GM13976 (cell line): ENCODE measurements around the gene CEP170B.
"Not testable (repeated sequence)": the region's sequence is repeated elsewhere in the genome, so short reads cannot be mapped to it uniquely, and the experiment has no call there.

ENCODE experiments used
- DNase-seq: peaks from one replicate; pipeline ENCODE4 v3.0.0; 2012; ENCODE audit warnings: low spot score
- in situ Hi-C: fragments of 300-500 bp; cut with MboI; formaldehyde crosslinking; loops from one replicate; pipeline ENCODE4 v1.12.0; 2022; ENCODE audit warnings: low sequenced_read_pairs, mixed read lengths, inconsistent platforms; ENCODE audit not compliant: unreplicated experiment
- TF ChIP-seq, protein P1 (sequence below): IDR thresholded peaks from 2 replicates; pipeline ENCODE4 v1.5.1; 2012; ENCODE audit warnings: borderline replicate concordance, mild to moderate bottlenecking; ENCODE audit not compliant: insufficient read depth; ENCODE audit errors: extremely low read depth, missing control alignments, control extremely low read depth

CEP170B gene

DNA sequence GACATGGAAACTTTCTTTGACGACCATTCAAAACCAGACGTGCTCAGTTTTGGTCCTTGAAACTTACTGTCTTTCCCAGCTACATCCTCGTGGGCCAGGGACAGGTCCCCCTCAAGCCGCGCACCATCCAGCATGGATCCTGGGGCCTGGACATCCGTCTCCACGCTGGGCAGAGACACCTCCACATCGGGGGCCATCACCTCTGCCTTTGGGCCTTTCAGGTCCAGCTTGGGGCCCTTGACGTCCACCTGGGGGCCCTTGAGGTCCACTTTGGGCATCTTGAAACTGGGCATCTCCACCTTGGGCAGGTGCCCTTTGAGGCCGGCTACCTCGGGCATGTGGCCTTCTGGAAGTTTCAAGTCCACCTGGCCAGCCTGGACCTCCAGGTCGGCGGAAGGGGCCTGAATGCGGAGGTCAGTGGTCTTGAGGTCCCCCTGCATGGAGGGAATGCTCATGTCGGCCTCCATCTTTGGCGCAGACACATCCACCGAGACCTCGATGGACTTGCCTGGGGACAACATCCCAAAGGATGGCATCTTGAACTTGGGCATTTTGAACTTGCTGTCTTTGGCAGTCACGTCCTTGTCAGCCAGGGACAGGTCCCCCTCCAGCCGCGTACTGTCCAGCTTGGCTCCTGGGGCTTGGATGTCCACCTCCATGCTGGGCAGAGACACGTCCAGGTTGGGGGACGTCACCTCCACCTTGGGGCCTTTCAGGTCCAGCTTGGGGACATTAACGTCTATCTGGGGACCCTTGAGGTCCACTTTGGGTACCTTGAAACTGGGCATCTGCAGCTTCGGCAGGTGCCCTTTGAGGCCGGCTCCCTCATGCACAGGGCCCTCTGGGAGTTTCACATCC, 76.7 kb downstream of the CEP170B start:
- in situ Hi-C loops = no loop called here
- TF ChIP-seq, protein P1, sequence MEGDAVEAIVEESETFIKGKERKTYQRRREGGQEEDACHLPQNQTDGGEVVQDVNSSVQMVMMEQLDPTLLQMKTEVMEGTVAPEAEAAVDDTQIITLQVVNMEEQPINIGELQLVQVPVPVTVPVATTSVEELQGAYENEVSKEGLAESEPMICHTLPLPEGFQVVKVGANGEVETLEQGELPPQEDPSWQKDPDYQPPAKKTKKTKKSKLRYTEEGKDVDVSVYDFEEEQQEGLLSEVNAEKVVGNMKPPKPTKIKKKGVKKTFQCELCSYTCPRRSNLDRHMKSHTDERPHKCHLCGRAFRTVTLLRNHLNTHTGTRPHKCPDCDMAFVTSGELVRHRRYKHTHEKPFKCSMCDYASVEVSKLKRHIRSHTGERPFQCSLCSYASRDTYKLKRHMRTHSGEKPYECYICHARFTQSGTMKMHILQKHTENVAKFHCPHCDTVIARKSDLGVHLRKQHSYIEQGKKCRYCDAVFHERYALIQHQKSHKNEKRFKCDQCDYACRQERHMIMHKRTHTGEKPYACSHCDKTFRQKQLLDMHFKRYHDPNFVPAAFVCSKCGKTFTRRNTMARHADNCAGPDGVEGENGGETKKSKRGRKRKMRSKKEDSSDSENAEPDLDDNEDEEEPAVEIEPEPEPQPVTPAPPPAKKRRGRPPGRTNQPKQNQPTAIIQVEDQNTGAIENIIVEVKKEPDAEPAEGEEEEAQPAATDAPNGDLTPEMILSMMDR = no peak
- no peak for DNase-seq

DNA sequence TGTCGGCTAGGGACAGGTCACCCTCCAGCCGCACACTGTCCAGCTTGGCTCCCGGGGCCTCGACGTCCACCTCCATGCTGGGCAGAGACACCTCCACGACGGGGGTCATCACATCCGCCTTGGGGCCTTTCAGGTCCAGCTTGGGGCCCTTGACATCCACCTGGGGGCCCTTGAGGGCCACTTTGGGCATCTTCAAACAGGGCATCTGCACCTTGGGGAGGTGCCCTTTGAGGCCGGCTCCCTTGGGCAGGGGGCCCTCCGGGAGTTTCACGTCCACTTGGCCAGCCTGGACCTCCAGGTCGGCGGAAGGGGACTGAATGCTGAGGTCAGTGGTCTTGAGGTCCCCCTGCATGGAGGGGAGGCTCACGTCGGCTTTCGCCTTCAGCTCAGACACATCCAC, 77.5 kb downstream of the CEP170B start:
- no peak for DNase-seq
- in situ Hi-C loops = no loop called here
- TF ChIP-seq, protein P1 = no peak

DNA sequence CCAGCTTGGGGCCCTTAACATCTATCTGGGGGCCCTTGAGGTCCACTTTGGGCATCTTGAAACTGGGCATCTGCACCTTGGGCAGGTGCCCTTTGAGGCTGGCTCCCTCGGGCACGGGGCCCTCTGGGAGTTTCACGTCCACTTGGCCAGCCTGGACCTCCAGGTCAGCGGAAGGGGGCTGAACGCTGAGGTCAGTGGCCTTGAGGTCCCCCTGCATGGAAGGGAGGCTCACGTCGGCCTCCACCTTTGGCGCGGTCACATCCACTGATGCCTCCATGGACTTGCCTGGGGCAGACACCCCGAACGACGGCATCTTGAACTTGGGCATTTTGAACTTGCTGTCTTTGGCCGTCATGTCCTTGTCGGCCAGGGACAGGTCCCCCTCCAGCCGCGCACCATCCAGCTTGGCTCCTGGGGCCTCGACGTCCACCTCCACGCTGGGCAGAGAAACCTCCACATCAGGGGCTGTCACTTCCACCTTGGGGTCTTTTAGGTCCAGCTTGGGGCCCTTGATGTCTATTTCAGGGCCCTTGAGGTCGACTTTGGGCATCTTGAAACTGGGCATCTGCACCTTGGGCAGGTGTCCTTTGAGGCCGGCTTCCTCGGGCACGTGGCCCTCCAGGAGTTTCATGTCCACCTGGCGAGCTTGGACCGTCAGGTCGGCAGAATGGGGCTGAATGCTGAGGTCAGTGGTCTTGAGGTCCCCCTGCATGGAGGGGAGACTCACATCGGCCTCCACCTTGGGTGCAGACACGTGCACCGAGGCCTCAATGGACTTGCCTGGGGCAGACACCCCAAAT, 78.3 kb downstream of the CEP170B start:
- DNase-seq, in situ Hi-C loops: not testable (repeated sequence)

DNA sequence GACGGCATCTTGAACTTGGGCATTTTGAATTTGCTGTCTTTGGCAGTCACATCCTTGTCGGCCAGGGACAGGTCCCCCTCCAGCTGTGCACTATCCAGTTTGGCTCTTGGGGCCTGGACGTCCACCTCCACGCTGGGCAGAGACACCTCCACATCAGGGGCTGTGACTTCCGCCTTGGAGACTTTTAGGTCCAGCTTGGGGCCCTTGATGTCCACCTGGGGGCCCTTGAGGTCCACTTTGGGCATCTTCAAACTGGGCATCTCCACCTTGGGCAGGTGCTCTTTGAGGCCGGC, 78.9 kb downstream of the CEP170B start:
- in situ Hi-C loops = not testable (repeated sequence)

DNA sequence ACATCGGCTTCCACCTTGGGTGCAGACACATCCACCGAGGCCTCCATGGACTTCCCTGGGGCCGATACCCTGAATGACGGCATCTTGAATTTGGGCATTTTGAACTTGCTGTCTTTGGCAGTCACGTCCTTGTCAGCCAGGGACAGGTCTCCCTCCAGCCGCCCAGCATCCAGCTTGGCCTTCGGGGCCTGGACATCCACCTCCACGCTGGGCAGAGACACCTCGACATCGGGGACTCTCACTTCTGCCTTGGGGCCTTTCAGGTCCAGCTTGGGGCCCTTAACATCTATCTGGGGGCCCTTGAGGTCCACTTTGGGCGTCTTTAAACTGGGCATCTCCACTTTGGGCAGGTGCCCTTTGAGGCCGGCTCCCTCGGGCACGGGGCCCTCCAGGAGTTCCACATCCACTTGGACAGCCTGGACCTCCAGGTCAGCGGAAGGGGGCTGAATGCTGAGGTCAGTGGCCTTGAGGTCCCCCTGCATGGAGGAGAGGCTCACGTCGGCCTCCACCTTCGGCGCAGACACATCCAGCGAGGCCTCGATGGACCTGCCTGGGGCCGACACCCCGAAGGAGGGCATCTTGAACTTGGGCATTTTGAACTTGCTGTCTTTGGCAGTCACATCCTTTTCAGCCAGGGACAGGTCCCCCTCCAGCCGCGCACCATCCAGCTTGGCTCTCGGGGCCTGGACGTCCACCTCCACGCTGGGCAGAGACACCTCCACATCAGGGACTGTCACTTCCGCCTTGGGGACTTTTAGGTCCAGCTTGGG, 79.6 kb downstream of the CEP170B start:
- in situ Hi-C loops, DNase-seq: not testable (repeated sequence)

More for the DNA sequence above, 78.9 kb downstream of the CEP170B start:
- not testable (repeated sequence) for DNase-seq

DNA sequence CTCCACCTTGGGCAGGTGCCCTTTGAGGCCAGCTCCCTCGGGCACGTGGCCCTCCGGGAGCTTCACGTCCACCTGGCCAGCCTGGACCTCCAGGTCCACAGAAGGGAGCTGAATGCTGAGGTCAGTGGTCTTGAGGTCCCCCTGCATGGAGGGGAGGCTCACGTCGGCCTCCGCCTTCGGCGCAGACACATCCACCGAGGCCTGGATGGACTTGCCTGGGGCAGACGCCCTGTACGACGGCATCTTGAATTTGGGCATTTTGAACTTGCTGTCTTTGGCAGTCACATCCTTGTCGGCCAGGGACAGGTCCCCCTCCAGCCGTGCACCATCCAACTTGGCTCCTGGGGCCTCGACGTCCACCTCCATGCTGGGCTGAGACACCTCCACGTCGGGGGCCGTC, 80.2 kb downstream of the CEP170B start:
- DNase-seq = not testable (repeated sequence)

More for the DNA sequence above, 80.2 kb downstream of the CEP170B start:
- in situ Hi-C loops = not testable (repeated sequence)
